ENCODE results near the gene LRRC36. TPM values are rescaled to one million over a fixed set of nuclear protein-coding genes. Genes with fewer than 3 reads are reported as not detected.

The LRRC36 gene
- total and polyA plus RNA-seq, 2 experiments from 2014 or later: 1.2 TPM; not detected in 1

DNA sequence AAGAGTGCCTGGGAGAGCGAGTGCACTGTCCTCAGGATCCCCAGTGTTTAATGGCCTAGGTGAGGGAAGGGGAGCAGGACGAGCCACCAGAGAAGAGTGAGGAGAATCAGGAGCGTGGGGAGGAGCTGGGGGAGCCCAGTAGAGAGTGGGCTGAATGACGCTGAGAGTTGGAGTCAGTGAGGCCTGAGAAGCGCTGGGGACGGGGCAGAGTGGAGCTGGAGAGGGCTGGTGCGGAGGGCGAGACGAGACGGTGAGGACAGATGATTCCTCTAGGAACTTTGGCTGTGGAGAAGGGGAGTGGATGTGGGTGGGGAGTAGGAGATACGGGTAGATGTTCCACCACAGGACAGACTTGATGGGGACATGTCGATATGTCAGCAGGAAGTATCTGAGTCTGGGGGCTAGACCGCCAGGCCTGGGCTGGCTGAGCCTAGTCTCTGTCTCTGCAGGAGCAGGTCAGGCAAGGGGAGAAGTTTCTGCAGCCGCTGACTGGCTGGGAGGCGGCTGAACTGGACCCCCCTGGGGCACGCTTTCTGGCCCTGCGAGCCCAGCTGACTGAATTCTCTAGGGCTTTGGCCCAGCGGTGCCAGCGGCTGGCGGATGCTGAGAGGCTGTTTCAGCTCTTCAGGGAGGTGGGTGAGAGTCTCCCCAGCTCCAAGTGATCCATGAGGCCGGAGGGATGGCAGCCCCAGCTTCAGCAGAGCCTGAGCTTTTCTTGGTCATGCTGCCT, 42.6 kb upstream of the LRRC36 start:
- H3K4me1 ChIP-seq (ENCODE audit: insufficient read depth): no peaks in the 10 kb centered on the region
- Mint-ChIP-seq H3K9me3 (no peaks in the 10 kb centered on the region), H3K27me3 (ENCODE audit: insufficient read depth, low read depth, poor library complexity) (peaks cover 3% of the 10 kb centered on the region), H3K4me1 (no peaks in the 10 kb centered on the region; the same call in 1 of the 3 replicates), H3K4me3 (no peak overlapping the region; the same call in 2 of the 3 replicates), H3K27ac (no peak overlapping the region), H3K36me3 (ENCODE audit: low read depth) (peaks cover 5% of the 10 kb centered on the region; the same call in 2 of the 3 replicates)
- no peak overlapping the region for H2AFZ ChIP-seq
- no peaks in the 10 kb centered on the region for H3F3A ChIP-seq (replicated peaks; ENCODE audit: low read depth)
- no peak overlapping the region for H3K4me2 ChIP-seq
- TF ChIP-seq ZNF331 (CRISPR knock-in tag; IDR thresholded peaks at IDR 0.05; ENCODE audit: low read depth) (no peak), POLR2AphosphoS5 (IDR thresholded peaks at IDR 0.05; ENCODE audit: low read depth) (no peak), EZH2phosphoT487 (IDR thresholded peaks at IDR 0.05; ENCODE audit: unreplicated experiment) (no peak), STAT1 (IDR thresholded peaks at IDR 0.05; ENCODE audit: unreplicated experiment) (no peak), NANOG (IDR thresholded peaks at IDR 0.05; ENCODE audit: borderline replicate concordance) (no peak), JUNB (IDR thresholded peaks at IDR 0.05; ENCODE audit: unreplicated experiment) (no peak)
- TF ChIP-seq, protein P1, sequence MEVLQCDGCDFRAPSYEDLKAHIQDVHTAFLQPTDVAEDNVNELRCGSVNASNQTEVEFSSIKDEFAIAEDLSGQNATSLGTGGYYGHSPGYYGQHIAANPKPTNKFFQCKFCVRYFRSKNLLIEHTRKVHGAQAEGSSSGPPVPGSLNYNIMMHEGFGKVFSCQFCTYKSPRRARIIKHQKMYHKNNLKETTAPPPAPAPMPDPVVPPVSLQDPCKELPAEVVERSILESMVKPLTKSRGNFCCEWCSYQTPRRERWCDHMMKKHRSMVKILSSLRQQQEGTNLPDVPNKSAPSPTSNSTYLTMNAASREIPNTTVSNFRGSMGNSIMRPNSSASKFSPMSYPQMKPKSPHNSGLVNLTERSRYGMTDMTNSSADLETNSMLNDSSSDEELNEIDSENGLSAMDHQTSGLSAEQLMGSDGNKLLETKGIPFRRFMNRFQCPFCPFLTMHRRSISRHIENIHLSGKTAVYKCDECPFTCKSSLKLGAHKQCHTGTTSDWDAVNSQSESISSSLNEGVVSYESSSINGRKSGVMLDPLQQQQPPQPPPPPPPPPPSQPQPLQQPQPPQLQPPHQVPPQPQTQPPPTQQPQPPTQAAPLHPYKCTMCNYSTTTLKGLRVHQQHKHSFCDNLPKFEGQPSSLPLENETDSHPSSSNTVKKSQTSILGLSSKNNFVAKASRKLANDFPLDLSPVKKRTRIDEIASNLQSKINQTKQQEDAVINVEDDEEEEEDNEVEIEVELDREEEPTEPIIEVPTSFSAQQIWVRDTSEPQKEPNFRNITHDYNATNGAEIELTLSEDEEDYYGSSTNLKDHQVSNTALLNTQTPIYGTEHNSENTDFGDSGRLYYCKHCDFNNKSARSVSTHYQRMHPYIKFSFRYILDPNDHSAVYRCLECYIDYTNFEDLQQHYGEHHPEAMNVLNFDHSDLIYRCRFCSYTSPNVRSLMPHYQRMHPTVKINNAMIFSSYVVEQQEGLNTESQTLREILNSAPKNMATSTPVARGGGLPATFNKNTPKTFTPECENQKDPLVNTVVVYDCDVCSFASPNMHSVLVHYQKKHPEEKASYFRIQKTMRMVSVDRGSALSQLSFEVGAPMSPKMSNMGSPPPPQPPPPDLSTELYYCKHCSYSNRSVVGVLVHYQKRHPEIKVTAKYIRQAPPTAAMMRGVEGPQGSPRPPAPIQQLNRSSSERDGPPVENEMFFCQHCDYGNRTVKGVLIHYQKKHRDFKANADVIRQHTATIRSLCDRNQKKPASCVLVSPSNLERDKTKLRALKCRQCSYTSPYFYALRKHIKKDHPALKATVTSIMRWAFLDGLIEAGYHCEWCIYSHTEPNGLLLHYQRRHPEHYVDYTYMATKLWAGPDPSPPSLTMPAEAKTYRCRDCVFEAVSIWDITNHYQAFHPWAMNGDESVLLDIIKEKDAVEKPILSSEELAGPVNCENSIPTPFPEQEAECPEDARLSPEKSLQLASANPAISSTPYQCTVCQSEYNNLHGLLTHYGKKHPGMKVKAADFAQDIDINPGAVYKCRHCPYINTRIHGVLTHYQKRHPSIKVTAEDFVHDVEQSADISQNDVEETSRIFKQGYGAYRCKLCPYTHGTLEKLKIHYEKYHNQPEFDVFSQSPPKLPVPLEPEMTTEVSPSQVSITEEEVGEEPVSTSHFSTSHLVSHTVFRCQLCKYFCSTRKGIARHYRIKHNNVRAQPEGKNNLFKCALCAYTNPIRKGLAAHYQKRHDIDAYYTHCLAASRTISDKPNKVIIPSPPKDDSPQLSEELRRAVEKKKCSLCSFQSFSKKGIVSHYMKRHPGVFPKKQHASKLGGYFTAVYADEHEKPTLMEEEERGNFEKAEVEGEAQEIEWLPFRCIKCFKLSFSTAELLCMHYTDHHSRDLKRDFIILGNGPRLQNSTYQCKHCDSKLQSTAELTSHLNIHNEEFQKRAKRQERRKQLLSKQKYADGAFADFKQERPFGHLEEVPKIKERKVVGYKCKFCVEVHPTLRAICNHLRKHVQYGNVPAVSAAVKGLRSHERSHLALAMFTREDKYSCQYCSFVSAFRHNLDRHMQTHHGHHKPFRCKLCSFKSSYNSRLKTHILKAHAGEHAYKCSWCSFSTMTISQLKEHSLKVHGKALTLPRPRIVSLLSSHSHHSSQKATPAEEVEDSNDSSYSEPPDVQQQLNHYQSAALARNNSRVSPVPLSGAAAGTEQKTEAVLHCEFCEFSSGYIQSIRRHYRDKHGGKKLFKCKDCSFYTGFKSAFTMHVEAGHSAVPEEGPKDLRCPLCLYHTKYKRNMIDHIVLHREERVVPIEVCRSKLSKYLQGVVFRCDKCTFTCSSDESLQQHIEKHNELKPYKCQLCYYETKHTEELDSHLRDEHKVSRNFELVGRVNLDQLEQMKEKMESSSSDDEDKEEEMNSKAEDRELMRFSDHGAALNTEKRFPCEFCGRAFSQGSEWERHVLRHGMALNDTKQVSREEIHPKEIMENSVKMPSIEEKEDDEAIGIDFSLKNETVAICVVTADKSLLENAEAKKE (CRISPR knock-in tag; IDR thresholded peaks at IDR 0.05): no peak
- TF ChIP-seq, protein P2, sequence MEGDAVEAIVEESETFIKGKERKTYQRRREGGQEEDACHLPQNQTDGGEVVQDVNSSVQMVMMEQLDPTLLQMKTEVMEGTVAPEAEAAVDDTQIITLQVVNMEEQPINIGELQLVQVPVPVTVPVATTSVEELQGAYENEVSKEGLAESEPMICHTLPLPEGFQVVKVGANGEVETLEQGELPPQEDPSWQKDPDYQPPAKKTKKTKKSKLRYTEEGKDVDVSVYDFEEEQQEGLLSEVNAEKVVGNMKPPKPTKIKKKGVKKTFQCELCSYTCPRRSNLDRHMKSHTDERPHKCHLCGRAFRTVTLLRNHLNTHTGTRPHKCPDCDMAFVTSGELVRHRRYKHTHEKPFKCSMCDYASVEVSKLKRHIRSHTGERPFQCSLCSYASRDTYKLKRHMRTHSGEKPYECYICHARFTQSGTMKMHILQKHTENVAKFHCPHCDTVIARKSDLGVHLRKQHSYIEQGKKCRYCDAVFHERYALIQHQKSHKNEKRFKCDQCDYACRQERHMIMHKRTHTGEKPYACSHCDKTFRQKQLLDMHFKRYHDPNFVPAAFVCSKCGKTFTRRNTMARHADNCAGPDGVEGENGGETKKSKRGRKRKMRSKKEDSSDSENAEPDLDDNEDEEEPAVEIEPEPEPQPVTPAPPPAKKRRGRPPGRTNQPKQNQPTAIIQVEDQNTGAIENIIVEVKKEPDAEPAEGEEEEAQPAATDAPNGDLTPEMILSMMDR (conservative IDR thresholded peaks at IDR 0.05; ENCODE audit: low read depth in 2 of 2): no peak
- TF ChIP-seq, protein P3, sequence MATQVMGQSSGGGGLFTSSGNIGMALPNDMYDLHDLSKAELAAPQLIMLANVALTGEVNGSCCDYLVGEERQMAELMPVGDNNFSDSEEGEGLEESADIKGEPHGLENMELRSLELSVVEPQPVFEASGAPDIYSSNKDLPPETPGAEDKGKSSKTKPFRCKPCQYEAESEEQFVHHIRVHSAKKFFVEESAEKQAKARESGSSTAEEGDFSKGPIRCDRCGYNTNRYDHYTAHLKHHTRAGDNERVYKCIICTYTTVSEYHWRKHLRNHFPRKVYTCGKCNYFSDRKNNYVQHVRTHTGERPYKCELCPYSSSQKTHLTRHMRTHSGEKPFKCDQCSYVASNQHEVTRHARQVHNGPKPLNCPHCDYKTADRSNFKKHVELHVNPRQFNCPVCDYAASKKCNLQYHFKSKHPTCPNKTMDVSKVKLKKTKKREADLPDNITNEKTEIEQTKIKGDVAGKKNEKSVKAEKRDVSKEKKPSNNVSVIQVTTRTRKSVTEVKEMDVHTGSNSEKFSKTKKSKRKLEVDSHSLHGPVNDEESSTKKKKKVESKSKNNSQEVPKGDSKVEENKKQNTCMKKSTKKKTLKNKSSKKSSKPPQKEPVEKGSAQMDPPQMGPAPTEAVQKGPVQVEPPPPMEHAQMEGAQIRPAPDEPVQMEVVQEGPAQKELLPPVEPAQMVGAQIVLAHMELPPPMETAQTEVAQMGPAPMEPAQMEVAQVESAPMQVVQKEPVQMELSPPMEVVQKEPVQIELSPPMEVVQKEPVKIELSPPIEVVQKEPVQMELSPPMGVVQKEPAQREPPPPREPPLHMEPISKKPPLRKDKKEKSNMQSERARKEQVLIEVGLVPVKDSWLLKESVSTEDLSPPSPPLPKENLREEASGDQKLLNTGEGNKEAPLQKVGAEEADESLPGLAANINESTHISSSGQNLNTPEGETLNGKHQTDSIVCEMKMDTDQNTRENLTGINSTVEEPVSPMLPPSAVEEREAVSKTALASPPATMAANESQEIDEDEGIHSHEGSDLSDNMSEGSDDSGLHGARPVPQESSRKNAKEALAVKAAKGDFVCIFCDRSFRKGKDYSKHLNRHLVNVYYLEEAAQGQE (IDR thresholded peaks at IDR 0.05; ENCODE audit: unreplicated experiment): no peak
- DNase-seq (ENCODE audit: low spot score) (no peak), ATAC-seq (no peak)
- H3K36me3 ChIP-seq (ENCODE audit: insufficient read depth): no peaks in the 10 kb centered on the region
- no peak overlapping the region for H3K27ac ChIP-seq (ENCODE audit: low read depth)
- H3K9me2 ChIP-seq (ENCODE audit: insufficient read depth): no peaks in the 10 kb centered on the region
- H4K20me1 ChIP-seq (replicated peaks; ENCODE audit: insufficient read depth): no peaks in the 10 kb centered on the region
- no peaks in the 10 kb centered on the region for H3K79me2 ChIP-seq (replicated peaks; ENCODE audit: insufficient read depth)
- H3K27me3 ChIP-seq (ENCODE audit: insufficient read depth): peaks cover 9% of the 10 kb centered on the region
- H3K4me3 ChIP-seq: no peak overlapping the region
